Left ventricle myocardium inferior (tissue), 1 donor: ENCODE measurements around the gene PRKAA1. TPM values are rescaled to one million over a fixed set of nuclear protein-coding genes. Genes with fewer than 3 reads are reported as not detected.

Experiments used
- DNase-seq: peaks from one replicate; pipeline ENCODE4 v3.0.0-alpha.2; 2020
- H3K27ac ChIP-seq: fragments of 200-600 bp; replicated peaks from 2 replicates; pipeline ENCODE4 v1.8.0; 2021
- H3K27me3 ChIP-seq: fragments of 200-600 bp; 2 replicates; pipeline ENCODE4 v1.8.0; 2021; ENCODE audit warnings: low read depth
- H3K36me3 ChIP-seq: fragments of 200-600 bp; 2 replicates; pipeline ENCODE4 v1.8.0; 2021
- H3K4me1 ChIP-seq: fragments of 200-600 bp; 2 replicates; pipeline ENCODE4 v1.8.0; 2021
- H3K4me3 ChIP-seq: fragments of 200-600 bp; 2 replicates; pipeline ENCODE4 v1.8.0; 2021; ENCODE audit warnings: mild to moderate bottlenecking, moderate library complexity
- H3K9me3 ChIP-seq: fragments of 200-600 bp; replicated peaks from 2 replicates; pipeline ENCODE4 v1.8.0; 2021
- intact Hi-C: fragments of 100-400 bp; cut with micrococcal nuclease; formaldehyde crosslinking; loops from one replicate; pipeline ENCODE4 v1.11.0; 2022
- total RNA-seq: library from RNA; stranded (reverse); fragmentation: NEBNext Ultra II Directional; extraction: Animal tissue kit (Norgen Biotek cat#: 25700); gene quantifications from one replicate; pipeline ENCODE4 v1.2.1, GENCODE V29; 2021
- TF ChIP-seq, protein P1 (sequence below): fragments of 200-600 bp; IDR thresholded peaks from 2 replicates; pipeline ENCODE4 v1.8.0; 2021; ENCODE audit warnings: antibody characterized with exemption, mild to moderate bottlenecking, borderline replicate concordance
- donor health status: DM: no; HTN: yes; CAD: no; lungs with severe emphysema.

The PRKAA1 gene
- total RNA-seq, 1 donor from 2014 or later, result 38.5 TPM

DNA sequence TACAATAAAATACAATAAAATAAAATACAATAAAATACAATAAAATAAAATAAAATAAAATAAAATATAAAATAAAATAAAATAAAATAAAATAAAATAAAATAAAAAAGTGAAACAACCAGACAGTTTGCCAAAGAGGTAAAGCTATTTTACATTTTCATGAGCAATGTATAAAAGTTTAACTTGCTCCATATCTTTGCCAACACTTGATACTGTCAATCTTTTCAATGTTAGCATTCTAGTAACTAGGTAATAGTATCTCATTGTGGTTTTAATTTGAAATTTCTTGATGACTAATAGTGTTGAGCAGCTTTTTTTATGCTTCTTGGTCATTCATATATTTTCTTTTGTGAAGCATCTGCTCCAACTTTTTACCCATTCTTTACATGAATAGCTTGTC, 59.7 kb downstream of the PRKAA1 start:
- H3K9me3 ChIP-seq, result peaks cover 28% of the 10 kb centered on the region
- H3K27me3 ChIP-seq, result no peaks in the 10 kb centered on the region
- peaks cover 38% of the 10 kb centered on the region for H3K36me3 ChIP-seq
- no peak overlapping the region for H3K27ac ChIP-seq
- no peak overlapping the region for H3K4me3 ChIP-seq
- H3K4me1 ChIP-seq, result peaks cover 27% of the 10 kb centered on the region
- intact Hi-C loops, result loop anchor here (10.0 kb wide), 1 partner anchor 784 kb away; no protein-coding TSS in a partner anchor
- TF ChIP-seq, protein P1, sequence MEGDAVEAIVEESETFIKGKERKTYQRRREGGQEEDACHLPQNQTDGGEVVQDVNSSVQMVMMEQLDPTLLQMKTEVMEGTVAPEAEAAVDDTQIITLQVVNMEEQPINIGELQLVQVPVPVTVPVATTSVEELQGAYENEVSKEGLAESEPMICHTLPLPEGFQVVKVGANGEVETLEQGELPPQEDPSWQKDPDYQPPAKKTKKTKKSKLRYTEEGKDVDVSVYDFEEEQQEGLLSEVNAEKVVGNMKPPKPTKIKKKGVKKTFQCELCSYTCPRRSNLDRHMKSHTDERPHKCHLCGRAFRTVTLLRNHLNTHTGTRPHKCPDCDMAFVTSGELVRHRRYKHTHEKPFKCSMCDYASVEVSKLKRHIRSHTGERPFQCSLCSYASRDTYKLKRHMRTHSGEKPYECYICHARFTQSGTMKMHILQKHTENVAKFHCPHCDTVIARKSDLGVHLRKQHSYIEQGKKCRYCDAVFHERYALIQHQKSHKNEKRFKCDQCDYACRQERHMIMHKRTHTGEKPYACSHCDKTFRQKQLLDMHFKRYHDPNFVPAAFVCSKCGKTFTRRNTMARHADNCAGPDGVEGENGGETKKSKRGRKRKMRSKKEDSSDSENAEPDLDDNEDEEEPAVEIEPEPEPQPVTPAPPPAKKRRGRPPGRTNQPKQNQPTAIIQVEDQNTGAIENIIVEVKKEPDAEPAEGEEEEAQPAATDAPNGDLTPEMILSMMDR, result no peak
- DNase-seq, result no peak

DNA sequence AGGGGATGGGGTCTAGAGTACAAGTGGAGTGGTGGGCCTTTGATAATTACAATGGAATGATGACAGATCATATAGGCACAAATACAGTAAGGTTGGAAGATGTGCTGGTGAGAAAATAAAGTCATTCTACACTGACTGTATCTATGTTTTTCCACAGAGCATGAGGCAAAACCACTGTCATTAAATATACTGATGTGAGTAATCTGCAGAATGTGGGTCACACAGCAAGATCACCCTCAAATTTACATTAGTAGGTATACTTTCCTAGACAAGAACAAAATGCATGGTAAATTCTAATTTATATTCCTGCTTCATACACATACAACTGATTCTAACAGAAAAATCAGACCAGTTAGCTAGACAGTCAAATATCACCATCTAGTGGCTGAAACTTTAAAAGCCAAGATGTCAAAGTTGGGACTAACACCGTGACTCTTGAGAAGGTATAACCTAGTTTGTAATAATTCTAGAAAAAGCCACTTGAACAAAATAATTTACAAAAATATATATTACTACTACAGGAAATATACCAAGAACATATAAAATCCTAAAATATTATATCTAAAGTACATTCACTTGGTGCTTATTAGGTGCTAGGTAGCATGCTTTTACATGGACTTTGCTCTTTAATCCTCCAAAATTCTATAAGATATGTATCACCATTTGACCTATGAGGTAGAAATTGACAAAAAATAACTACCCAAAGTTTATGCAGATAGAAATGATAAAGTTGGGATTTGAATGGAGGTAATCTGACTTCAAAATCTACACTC, 61.9 kb downstream of the PRKAA1 start:
- intact Hi-C loops, result loop anchor here (10.0 kb wide), 1 partner anchor 781 kb away; no protein-coding TSS in a partner anchor
- H3K4me1 ChIP-seq, result peaks cover 30% of the 10 kb centered on the region
- peaks cover 28% of the 10 kb centered on the region for H3K9me3 ChIP-seq
- TF ChIP-seq, protein P1, result peak; percentile 89
- peaks cover 27% of the 10 kb centered on the region for H3K36me3 ChIP-seq
- H3K4me3 ChIP-seq, result no peak overlapping the region
- H3K27ac ChIP-seq, result no peak overlapping the region
- H3K27me3 ChIP-seq, result no peaks in the 10 kb centered on the region
- DNase-seq, result no peak

DNA sequence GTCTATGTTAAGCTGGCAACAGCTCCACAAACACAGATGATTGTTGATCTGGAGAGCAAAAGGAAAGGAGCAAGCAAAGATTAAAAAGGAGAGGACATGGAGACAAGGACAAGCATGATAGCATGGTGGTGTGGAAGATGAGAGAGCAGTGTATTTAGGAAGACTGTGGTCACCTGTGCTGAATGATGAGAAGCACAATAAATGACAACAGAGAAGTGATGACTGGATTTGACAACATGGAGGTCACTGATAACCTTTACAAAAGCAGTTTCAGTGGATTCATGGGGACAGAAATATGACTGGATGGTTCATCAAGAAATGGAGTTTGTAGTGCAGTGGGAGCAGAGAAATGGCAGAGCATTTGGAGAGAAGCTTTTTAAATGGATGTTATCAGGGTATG, 62.6 kb downstream of the PRKAA1 start:
- TF ChIP-seq, protein P1, result no peak
- DNase-seq, result no peak
- intact Hi-C loops, result loop anchor here (10.0 kb wide), 1 partner anchor 781 kb away; no protein-coding TSS in a partner anchor
- Histone ChIP-seq H3K9me3 (peaks cover 22% of the 10 kb centered on the region), H3K4me3 (no peak overlapping the region), H3K27me3 (no peaks in the 10 kb centered on the region), H3K27ac (no peak overlapping the region), H3K4me1 (peaks cover 30% of the 10 kb centered on the region), H3K36me3 (peaks cover 20% of the 10 kb centered on the region)

DNA sequence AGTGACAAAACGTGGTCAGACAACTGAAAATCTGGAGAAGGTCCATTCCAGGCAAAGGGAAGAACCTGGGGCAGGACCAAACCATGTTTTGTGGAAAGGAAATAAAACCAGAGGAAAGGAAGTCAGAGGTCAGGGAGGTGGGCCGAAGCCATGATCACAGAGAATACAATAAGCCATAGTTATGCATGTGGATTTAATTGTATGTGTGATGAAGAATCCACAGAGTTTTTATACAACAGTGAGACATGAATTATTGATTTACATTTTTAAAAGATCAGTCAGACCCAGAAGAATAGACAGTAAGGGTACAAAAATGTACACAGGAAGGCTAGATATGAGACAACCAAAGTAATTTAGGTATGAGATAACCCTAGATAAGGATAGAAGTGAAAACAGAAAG, 63.2 kb downstream of the PRKAA1 start:
- Histone ChIP-seq H3K9me3 (peaks cover 16% of the 10 kb centered on the region), H3K27ac (peak overlapping the region; percentile 26), H3K4me3 (no peak overlapping the region), H3K4me1 (peaks cover 30% of the 10 kb centered on the region), H3K36me3 (peaks cover 14% of the 10 kb centered on the region), H3K27me3 (no peaks in the 10 kb centered on the region)
- no peak for DNase-seq
- intact Hi-C loops, result loop anchor here (10.0 kb wide), 1 partner anchor 780 kb away; no protein-coding TSS in a partner anchor
- TF ChIP-seq, protein P1, result no peak

DNA sequence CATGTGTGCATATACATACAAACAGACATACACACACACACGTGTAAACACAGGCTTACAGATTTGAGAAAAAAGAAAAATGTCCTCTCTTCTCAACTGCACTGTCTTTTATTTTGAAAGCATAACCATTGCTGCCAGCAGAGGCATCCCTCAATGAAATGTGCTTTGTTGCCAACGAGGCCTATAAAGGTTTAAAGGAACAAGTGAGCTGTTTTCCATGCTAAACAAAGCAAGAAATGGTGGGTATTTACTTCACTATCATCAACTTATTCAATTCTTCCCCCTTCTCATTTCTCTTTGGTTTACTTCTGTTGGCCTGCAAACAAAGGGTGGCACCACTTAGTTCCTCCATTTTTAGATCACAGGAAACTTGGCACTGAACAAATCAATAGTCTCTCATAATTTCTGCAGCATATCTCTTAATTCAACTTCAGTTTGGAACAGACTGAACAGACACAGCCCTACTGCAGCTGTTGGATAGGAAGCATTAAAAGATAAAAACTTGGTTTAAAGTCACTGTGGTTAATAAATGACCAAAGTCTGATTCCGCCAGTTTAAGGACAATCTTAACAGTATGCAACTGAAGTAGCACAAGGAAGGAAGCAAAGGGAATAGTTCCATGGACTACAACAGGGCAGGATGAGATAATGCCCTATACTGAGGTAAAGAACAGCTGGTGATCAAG, 64.2 kb downstream of the PRKAA1 start:
- H3K36me3 ChIP-seq, result peaks cover 5% of the 10 kb centered on the region
- DNase-seq, result no peak
- peaks cover 30% of the 10 kb centered on the region for H3K4me1 ChIP-seq
- intact Hi-C loops, result loop anchor here (10.0 kb wide), 1 partner anchor 779 kb away; no protein-coding TSS in a partner anchor
- H3K27me3 ChIP-seq, result no peaks in the 10 kb centered on the region
- H3K27ac ChIP-seq, result peak overlapping the region; percentile 26
- no peak overlapping the region for H3K4me3 ChIP-seq
- TF ChIP-seq, protein P1, result no peak
- H3K9me3 ChIP-seq, result peaks cover 6% of the 10 kb centered on the region
